Gastroesophageal sphincter (tissue), 4 donors: ENCODE results near the gene SLC29A2. TPM values are rescaled to one million over a fixed set of nuclear protein-coding genes. Genes with fewer than 3 reads are reported as not detected.

ENCODE experiments used
- ATAC-seq: fragments of 150-250 bp; one replicate; pipeline ENCODE4 v1.9.1; 2016; ENCODE audit warnings: mild to moderate bottlenecking, moderate library complexity
- H3K27ac ChIP-seq, 4 donors: fragments of 200-600 bp; sonication (generic) in 3 of 4; 1 replicate in 3 of 4; 2 replicates in 1 of 4; pipeline ENCODE4 v1.5.1; 2016 to 2019
- H3K27me3 ChIP-seq: fragments of 200-600 bp; sonication (generic); one replicate; pipeline ENCODE4 v1.5.1; 2019
- H3K36me3 ChIP-seq, 2 donors: fragments of 200-600 bp; sonication (generic); one replicate each; pipeline ENCODE4 v1.5.1; 2019; ENCODE audit warnings: control low read depth in 1 of 2
- H3K4me1 ChIP-seq, 3 donors: fragments of 200-600 bp; sonication (generic); 1 replicate in 2 of 3; 2 replicates in 1 of 3; pipeline ENCODE4 v1.5.1; 2016 to 2019; ENCODE audit warnings: control low read depth in 2 of 3
- H3K4me3 ChIP-seq, 2 donors: fragments of 200-600 bp; sonication (generic); one replicate each; pipeline ENCODE4 v1.5.1; 2019; ENCODE audit warnings: mild to moderate bottlenecking in 1 of 2, moderate library complexity in 1 of 2
- H3K9me3 ChIP-seq, 3 donors: fragments of 200-600 bp; sonication (generic); one replicate each; pipeline ENCODE4 v1.5.1; 2017 to 2019; ENCODE audit warnings: control low read depth in 2 of 3
- EP300 ChIP-seq: sonication (generic); formaldehyde crosslinking; IDR thresholded peaks from one replicate; pipeline ENCODE4 v1.6.1; 2017; ENCODE audit warnings: antibody characterized with exemption, mild to moderate bottlenecking
- POLR2A ChIP-seq, 2 donors: fragments of 450-650 bp; IDR thresholded peaks; one replicate each; pipeline ENCODE4 v1.6.1; 2017; ENCODE audit warnings: antibody characterized with exemption in 2 of 2, mild to moderate bottlenecking in 2 of 2, moderate library complexity in 1 of 2
- POLR2AphosphoS5 ChIP-seq: sonication (generic); formaldehyde crosslinking; IDR thresholded peaks from one replicate; pipeline ENCODE4 v1.6.1; 2017; ENCODE audit warnings: antibody characterized with exemption
- WGBS, 2 donors: methylation state at CpG; one replicate each; pipeline ENCODE4 v1.1.5; 2018; ENCODE audit warnings: low coverage in 1 of 2; 5-methylcytosine and 5-hydroxymethylcytosine counted together
- total RNA-seq, 4 donors: library from RNA; depleted of rRNA; stranded (reverse); fragments of >200 nt; gene quantifications; one replicate each; pipeline ENCODE4 v1.1.0, GENCODE V29; 2016
- TF ChIP-seq, protein P1 (sequence below), 4 experiments: fragments of 200-600 bp in 2 of 4; fragments of 450-650 bp in 2 of 4; sonication (generic) in 1 of 4; IDR thresholded peaks; one replicate each; pipeline ENCODE4 v1.5.1; 2017 to 2019; ENCODE audit warnings: antibody characterized with exemption in 4 of 4, mild to moderate bottlenecking in 2 of 4, moderate library complexity in 2 of 4

Gene SLC29A2
- total RNA-seq, 4 donors from 2014 or later: 0.27 to 3.2 (median 1.2) TPM

DNA sequence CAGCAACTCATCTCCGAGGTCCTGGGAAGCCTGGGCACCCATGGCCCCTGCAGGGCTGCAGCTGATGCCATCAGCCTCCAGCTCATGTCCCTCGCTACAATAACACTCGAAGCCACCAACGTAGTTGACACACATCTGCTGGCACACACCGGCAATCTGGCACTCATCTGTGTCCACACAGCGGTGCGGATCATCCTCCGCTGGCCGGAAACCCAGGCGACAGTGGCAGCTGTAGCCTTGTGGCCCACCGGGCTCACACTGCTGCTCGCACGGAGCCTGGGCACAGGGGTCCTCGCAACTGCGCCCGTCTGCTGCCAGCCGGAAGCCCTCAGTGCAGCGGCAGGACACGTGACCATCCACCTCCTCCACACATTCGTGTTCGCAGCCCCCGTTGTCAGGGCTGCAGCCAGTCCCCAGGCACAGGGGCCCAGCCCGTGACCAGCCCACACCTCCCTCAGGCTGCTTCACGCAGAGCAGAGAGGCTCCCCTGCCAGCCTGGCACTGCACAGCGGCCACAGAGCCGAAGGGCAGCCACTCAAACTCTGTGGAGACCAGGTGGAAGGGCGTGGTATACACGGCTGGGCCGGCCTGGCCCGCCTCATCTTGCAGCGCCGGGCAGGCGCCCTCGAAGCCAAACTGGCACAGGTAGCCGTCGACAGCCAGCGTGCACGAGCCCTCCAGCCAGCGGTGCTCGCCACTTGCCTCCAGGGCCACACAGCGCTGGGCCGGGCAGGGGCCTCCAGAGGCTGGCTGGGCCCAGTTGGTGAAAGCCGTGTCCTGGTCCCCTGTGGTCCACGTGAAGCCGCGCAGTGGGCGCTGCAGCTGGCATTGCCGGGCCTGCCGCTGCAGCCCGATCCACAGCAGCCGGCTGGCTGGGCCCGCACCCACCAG lies 55.4 kb downstream of the SLC29A2 start:
- Histone ChIP-seq H3K4me3 (peak overlapping the region; percentile 34 to 55), H3K27me3 (peaks cover 10% of the 10 kb centered on the region), H3K4me1 (peaks cover 0 to 72% (median 33%) of the 10 kb centered on the region in 3 donors), H3K36me3 (no peaks in the 10 kb centered on the region), H3K27ac (peak overlapping the region; percentile 3 to 96 (median 92)), H3K9me3 (no peaks in the 10 kb centered on the region)
- ATAC-seq: no peak
- WGBS, 2 donors: 52% methylated on average over 7 of the region's 52 CpGs; no CpG with 5 or more reads in 1 of the 2 donors
- no peak for TF ChIP-seq EP300
- TF ChIP-seq POLR2AphosphoS5: no peak
- TF ChIP-seq, protein P1, sequence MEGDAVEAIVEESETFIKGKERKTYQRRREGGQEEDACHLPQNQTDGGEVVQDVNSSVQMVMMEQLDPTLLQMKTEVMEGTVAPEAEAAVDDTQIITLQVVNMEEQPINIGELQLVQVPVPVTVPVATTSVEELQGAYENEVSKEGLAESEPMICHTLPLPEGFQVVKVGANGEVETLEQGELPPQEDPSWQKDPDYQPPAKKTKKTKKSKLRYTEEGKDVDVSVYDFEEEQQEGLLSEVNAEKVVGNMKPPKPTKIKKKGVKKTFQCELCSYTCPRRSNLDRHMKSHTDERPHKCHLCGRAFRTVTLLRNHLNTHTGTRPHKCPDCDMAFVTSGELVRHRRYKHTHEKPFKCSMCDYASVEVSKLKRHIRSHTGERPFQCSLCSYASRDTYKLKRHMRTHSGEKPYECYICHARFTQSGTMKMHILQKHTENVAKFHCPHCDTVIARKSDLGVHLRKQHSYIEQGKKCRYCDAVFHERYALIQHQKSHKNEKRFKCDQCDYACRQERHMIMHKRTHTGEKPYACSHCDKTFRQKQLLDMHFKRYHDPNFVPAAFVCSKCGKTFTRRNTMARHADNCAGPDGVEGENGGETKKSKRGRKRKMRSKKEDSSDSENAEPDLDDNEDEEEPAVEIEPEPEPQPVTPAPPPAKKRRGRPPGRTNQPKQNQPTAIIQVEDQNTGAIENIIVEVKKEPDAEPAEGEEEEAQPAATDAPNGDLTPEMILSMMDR (IDR thresholded peaks at IDR 0.05): no peak
- no peak for TF ChIP-seq POLR2A (IDR thresholded peaks at IDR 0.05)

DNA sequence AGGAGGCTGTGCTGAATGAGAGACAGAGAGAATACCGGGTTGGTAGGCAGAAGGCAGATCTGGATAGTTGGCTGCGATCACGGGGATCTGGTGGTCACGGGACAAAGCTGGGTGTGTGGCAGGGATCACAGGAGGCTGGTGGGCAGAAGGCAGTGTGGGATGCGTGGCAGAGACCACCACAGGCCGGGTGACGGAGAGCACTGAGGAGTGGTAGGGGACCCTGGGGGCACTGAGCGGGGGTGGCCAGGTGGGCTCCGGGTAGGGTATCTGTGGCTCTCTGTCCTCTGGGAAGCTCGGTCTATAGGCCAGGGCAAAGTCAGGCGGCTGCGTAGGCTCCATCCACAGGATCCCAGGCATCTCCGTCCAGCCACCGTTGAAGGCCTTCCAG lies 56.1 kb downstream of the SLC29A2 start:
- no peaks in the 10 kb centered on the region for H3K36me3 ChIP-seq
- peak overlapping the region; percentile 34 to 55 for H3K4me3 ChIP-seq
- peaks cover 0 to 72% (median 33%) of the 10 kb centered on the region in 3 donors for H3K4me1 ChIP-seq
- H3K9me3 ChIP-seq: no peaks in the 10 kb centered on the region
- ATAC-seq: no peak
- peaks cover 10% of the 10 kb centered on the region for H3K27me3 ChIP-seq
- peak overlapping the region in 3 of 4 donors; percentile 91 to 96 (median 92) for H3K27ac ChIP-seq
- TF ChIP-seq POLR2A (IDR thresholded peaks at IDR 0.05) (no peak), POLR2AphosphoS5 (no peak), EP300 (no peak)
- TF ChIP-seq, protein P1 (IDR thresholded peaks at IDR 0.05): no peak
- WGBS, 2 donors: 62 to 80% methylated on average over 6 to 11 of the region's 14 CpGs

DNA sequence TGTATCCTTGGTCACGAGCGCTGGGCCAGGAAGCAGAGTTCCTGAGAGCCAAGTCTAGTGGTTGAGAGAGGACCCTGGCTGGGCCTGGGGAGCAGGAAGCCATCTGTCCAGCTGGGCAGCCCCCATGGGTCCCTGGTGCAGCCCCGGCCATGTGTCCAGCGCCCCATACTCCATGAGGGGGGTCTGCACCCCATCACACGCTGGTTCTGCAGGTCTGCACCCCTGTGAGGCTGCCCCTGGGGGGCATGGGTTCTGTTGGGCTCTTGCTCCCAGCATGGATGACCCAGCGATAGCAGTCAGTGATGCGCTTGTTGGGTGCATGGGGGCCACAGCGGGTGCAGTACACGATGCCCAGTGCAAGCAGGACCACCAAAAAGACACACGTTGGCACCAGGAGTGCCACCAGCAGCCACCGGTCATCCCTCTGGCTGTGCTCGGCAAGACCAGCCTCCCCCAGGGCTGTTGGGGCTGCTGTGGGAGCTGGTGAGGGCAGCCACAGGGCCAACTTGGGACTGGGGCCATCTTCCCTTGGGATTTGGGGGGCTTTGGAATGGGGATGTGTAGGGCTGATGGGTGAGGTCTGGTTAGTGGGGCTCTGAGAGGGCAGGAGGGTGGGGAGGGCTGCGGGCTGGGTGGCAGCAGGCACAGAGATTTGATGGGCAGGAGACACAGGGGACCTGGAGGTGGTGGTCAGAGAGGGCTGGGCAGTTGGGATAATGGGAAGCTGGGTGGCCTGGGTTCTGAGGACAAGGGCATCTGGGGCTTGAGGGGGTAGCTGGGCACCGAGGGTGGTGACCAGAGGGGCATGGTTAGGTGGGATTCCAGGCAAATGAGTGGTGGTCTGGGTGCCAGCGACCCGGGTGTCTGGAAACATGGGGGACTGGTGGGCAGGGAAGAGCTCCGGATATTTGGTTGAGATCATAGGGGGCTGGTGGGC lies 56.7 kb downstream of the SLC29A2 start:
- Histone ChIP-seq H3K9me3 (no peaks in the 10 kb centered on the region), H3K36me3 (no peaks in the 10 kb centered on the region), H3K27me3 (peaks cover 10% of the 10 kb centered on the region), H3K4me3 (peak overlapping the region in 1 of 2 donors; percentile 55), H3K4me1 (peaks cover 0 to 72% (median 33%) of the 10 kb centered on the region in 3 donors), H3K27ac (peak overlapping the region in 3 of 4 donors; percentile 91 to 96 (median 92))
- TF ChIP-seq, protein P1 (IDR thresholded peaks at IDR 0.05): no peak
- TF ChIP-seq EP300: no peak
- TF ChIP-seq POLR2A (IDR thresholded peaks at IDR 0.05): no peak
- TF ChIP-seq POLR2AphosphoS5: no peak
- ATAC-seq: no peak
- WGBS, 2 donors: 68 to 79% methylated on average over 3 to 8 of the region's 17 CpGs

DNA sequence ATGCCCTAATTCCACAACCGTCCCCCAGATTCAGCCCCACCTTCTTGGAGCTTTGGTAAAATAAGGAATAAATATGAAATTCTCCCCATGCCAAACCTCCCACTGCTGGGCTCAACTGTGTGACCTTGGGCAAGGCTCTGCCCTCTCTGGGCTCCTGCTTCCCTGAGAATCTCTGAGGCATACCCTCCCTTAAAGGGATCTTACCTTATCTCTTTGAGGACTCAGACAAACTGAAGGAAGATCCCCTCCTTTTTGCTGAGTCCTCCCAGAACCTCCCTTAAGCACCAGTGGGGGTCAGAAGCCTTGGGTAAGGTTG lies 57.4 kb downstream of the SLC29A2 start:
- Histone ChIP-seq H3K27me3 (peaks cover 10% of the 10 kb centered on the region), H3K4me1 (peaks cover 0 to 72% (median 33%) of the 10 kb centered on the region in 3 donors), H3K4me3 (peak overlapping the region in 1 of 2 donors; percentile 55), H3K27ac (peak overlapping the region in 3 of 4 donors; percentile 91 to 96 (median 92)), H3K36me3 (no peaks in the 10 kb centered on the region), H3K9me3 (no peaks in the 10 kb centered on the region)
- no peak for ATAC-seq
- TF ChIP-seq EP300 (no peak), POLR2AphosphoS5 (no peak)
- TF ChIP-seq, protein P1 (IDR thresholded peaks at IDR 0.05): no peak
- 50 to 83% methylated on average over 1 of the region's 1 CpG for WGBS, 2 donors
